RWPE1 (cell line): ENCODE data around the gene GLRX.

Experiments used
- CTCF ChIA-PET: fragments of 350-600 bp; sonication (Branson Sonifier 250); formaldehyde crosslinking; extraction: SDS; loops from one replicate; lab custom pipeline; 2021; lab: Yijun Ruan, JAX
- POLR2A ChIA-PET: fragments of 400-600 bp; formaldehyde crosslinking; extraction: SDS; loops from one replicate; lab custom pipeline; 2020; ENCODE audit warnings: antibody characterized with exemption; ENCODE audit not compliant: low non-redundant PET; lab: Yijun Ruan, JAX
- DNase-seq: peaks from one replicate; pipeline ENCODE4 v3.0.0; 2012; ENCODE audit warnings: low spot score
- H3K27ac ChIP-seq: fragments of 450-650 bp; 2 replicates; pipeline ENCODE4 v1.5.1; 2017
- CTCF ChIP-seq: fragments of 450-650 bp; conservative IDR thresholded peaks from 2 replicates; pipeline ENCODE4 v1.5.1; 2017; ENCODE audit warnings: low read depth, mild to moderate bottlenecking

The GLRX gene

DNA sequence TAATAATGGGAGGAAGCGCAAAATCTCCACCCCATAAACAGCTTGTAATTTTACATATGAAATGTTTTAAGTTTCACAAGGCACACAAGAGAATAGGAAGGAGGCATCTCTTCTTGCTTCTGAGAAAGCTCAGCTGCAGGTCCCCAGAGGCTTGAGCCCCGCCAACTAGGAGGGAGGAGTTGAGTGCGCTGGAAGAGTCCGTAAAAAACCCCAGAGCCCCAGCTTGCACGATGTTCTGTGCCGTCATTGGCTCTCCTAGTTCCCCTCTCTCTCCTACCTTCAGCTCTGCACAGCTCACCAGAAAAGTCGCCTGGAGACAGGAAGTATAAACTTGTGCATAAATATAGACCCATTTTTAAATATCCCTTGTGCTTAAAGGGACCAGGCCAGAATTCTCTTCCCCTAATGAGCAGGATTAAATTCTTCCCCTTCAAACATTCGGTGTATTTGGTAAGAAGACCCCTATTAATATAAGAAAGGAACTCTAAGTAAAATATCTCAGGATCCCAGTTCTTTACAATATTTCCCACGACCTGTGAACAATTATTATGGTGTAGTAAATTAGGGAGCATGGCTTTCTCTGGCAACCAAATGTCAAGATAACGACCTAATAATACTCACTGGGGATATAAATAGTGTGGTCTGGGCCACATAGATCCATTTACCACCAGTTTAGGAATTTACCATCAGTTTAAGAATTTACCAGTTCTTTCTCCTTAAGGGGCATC, 13.7 kb downstream of the GLRX start:
- TF ChIP-seq CTCF, result no peak
- ChIA-PET CTCF (interaction anchor here (2.2 kb wide), 1 partner anchor 28 kb away, joined by 7 read pairs; no protein-coding TSS in a partner anchor), POLR2A (no interaction called here)
- DNase-seq, result no peak
- H3K27ac ChIP-seq, result no peak overlapping the region

DNA sequence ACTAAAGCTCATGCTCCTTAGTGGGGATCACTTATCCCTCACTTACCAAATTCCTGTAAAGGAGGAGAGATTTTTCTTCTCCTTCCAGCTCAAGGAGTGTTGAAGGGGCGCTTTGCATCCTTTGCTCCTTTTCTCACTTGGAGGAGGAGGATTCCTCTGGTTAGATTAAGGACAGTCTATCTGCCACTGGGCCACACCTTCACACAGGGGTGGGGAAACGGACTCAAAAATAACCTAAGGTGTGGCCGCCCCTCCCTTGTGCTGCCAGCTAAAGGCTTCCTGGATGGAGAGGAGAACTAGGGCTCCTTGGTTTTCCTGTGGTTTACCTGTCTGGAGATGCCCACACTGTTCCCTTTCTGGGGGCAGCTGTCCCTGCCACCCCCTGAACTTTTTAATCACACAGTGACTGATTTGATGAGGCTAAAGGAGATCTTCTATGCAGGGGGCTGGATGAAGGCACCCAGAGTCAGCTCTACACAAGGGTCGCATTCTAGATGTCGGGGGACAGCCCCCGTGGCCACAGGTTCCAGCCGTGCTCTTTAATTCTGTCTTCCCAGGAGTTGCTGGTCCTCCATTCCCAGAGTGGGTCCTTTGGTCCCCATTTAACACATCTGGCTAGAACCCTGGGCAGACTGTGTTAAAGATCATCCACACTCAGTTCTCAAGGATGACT, 14.4 kb downstream of the GLRX start:
- DNase-seq, result no peak
- CTCF ChIA-PET, result interaction anchor here (0.6 to 2.2 kb wide), 2 partner anchors 27 to 1662 kb away, joined by 4 to 7 read pairs; no protein-coding TSS in a partner anchor
- TF ChIP-seq CTCF, result no peak
- H3K27ac ChIP-seq, result no peak overlapping the region
- POLR2A ChIA-PET, result no interaction called here

DNA sequence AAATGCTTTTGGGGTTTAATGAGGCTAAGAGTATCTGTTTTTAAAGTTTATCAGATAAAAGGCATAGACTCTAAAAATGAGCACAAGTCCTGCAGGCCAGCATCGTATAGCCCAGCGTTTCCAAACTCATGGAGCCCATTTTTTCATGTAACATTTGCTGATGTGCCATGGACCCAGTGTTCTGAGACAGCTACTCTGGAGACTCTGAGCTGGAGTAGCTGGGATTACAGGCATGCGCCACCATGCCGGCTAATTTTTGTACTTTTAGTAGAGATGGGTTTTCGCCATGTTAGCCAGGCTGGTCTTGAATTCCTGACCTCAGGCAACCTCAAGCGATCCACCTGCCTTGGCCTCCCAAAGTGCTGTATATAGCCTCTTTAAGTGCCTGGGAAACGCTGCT, 15.8 kb downstream of the GLRX start:
- H3K27ac ChIP-seq, result no peak overlapping the region
- POLR2A ChIA-PET, result no interaction called here
- CTCF ChIA-PET, result no interaction called here
- no peak for DNase-seq
- no peak for TF ChIP-seq CTCF

DNA sequence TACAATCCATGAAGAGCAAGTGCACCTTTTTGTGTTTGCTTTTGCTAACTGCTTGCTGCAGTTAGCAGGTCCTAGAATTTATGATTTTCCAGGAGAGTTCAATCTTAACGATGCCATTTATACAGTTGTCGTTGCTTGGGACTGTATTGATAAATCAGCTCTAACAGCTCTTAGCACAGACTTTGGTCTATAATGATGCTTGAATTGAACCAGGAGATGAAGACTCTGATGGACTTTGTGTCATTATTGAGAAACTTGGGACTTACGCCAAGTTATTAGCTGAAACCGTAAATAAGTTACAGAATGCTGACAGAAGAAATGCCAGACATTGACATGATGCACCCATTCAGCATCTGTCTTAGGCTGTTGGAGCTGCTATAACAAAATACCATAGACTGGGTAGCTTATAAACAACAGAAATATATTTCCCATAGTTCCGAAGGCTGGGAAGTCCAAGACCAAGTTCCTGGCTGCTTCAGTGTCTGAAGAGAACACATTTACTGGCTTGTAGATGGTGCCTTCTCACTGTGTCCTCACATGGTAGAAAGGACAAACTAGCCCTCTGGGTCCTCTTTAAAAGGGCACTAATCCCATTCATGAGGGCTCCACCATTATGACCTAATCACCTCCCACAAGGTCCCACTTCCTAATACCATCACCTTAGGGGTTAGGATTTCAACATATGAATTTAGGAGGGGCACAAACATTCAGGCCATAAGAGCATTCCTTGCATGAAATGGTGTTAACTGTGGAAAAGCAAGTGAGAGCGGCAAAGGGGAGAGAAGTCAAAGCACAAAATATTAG, 17.6 kb downstream of the GLRX start:
- CTCF ChIA-PET, result no interaction called here
- TF ChIP-seq CTCF, result no peak
- POLR2A ChIA-PET, result no interaction called here
- no peak overlapping the region for H3K27ac ChIP-seq
- DNase-seq, result no peak

DNA sequence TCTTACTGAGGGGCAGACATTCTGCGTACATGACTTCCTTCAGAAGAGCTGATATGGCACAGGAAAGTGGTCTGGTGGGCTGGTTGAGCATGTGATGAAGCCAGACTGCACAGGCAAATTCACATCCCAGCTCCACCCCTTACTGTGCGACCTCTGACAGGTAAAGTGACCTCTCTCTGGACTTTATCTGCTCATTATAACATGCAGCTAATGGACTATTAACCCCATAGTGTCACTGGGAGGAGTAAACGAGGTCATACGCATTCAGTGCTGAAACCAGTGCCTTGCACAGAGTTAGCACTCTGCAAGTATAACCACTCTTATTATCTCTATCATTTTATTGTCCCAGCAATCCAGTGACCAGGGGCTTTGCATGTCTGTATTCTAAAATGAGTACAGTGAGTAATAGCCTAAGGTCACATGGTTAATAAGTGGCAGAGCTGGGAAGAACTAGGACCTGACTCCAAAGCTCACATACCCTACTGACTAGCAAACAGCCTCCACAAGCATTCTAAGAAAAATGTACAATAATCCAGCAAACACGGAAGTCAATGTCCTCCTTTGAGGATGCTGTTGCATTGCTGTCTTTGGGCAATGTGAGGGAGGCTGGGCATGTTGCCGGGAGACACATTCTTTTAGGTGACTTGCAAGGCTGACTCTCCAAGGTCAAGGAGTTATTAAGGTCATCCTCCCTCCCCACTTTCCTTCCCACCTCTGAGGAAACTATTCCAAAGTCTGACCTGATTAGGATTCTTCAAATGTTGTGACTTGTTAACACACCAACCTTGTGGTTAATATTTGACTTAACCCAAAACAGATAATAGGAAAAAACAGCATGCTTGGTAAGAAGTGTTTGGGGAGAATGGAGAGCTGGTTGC, 19.0 kb downstream of the GLRX start:
- H3K27ac ChIP-seq, result no peak overlapping the region
- TF ChIP-seq CTCF, result no peak
- DNase-seq, result no peak
- ChIA-PET CTCF (interaction anchor here (0.6 kb wide), 2 partner anchors 11 to 16 kb away, joined by 3 to 4 read pairs; no protein-coding TSS in a partner anchor), POLR2A (no interaction called here)
